A549 (cell line): ENCODE results near the gene HDLBP. TPM values are rescaled to one million over a fixed set of nuclear protein-coding genes. Genes with fewer than 3 reads are reported as not detected.

Experiments used
- ATAC-seq, 2 experiments: fragments of 200-7000 bp in 1 of 2; fragments of >200 bp in 1 of 2; cut with Nextera tagmentation in 1 of 2; cut with Tn5 transposase in 1 of 2; 3 replicates each; pipeline versions ENCODE4 v1.8.0 to v1.9.1; 2018 to 2020; ENCODE audit warnings: mild to moderate bottlenecking in 1 of 2, moderate library complexity in 1 of 2
- CTCF ChIA-PET: fragments of 300-600 bp; sonication (Branson Sonifier 250); formaldehyde crosslinking; extraction: SDS; loops from one replicate; lab custom pipeline; 2021; ENCODE audit warnings: antibody characterized with exemption, inconsistent platforms; lab: Yijun Ruan, JAX
- POLR2A ChIA-PET: fragments of 350-600 bp; formaldehyde crosslinking; extraction: SDS; loops from one replicate; lab custom pipeline; 2021; ENCODE audit warnings: antibody characterized with exemption, inconsistent platforms; lab: Yijun Ruan, JAX
- DNase-seq, 2 experiments: peaks; one replicate each; pipeline versions ENCODE4 v3.0.0 to v3.0.0-alpha.2; 2011 to 2016; ENCODE audit warnings: low read depth in 1 of 2, low spot score in 1 of 2
- FAIRE-seq: peaks from 2 replicates; lab custom pipeline; 2011; peaks lifted over from hg19 to GRCh38; lab: Jason Lieb, UNC
- H3K27ac ChIP-seq, 2 experiments: fragments of >200 bp; sonication (Bioruptor Twin); formaldehyde crosslinking; 3 replicates each; pipeline ENCODE4 v1.5.1; 2016 to 2017
- H3K4me1 ChIP-seq: fragments of >200 bp; sonication (Bioruptor Twin); formaldehyde crosslinking; 3 replicates; pipeline ENCODE4 v1.6.1; 2016
- H3K4me2 ChIP-seq: fragments of >200 bp; sonication (Bioruptor Twin); formaldehyde crosslinking; 3 replicates; pipeline ENCODE4 v1.6.1; 2016
- H3K4me3 ChIP-seq: fragments of >200 bp; sonication (Bioruptor Twin); formaldehyde crosslinking; 3 replicates; pipeline ENCODE4 v1.5.1; 2016
- H3K9me3 ChIP-seq: fragments of >200 bp; sonication (Bioruptor Twin); formaldehyde crosslinking; 3 replicates; pipeline ENCODE4 v1.6.1; 2016
- CEBPB ChIP-seq, 2 experiments: fragments of >200 bp in 1 of 2; sonication (Bioruptor Twin) in 1 of 2; formaldehyde crosslinking in 1 of 2; IDR thresholded peaks; 2 replicates each; pipeline ENCODE4 v1.6.1; 2012 to 2016
- CHD4 ChIP-seq: fragments of 200-600 bp; sonication (generic); IDR thresholded peaks from 2 replicates; pipeline ENCODE4 v1.6.1; 2016; ENCODE audit warnings: antibody characterized with exemption, mild to moderate bottlenecking, borderline replicate concordance
- E2F6 ChIP-seq: IDR thresholded peaks from 2 replicates; pipeline ENCODE4 v1.6.1; 2012; ENCODE audit warnings: low read depth, borderline replicate concordance
- FOSB ChIP-seq: fragments of 250-450 bp; sonication (Bioruptor Pico); IDR thresholded peaks from 2 replicates; pipeline ENCODE4 v1.5.0; 2020; ENCODE audit warnings: mild to moderate bottlenecking, moderate library complexity
- FOSL2 ChIP-seq, 2 experiments: fragments of 450-650 bp in 1 of 2; fragments of >200 bp in 1 of 2; sonication (Bioruptor Twin) in 1 of 2; formaldehyde crosslinking; IDR thresholded peaks; 2 replicates each; pipeline versions ENCODE4 v1.5.0 to v1.6.1; 2016 to 2020; ENCODE audit warnings: mild to moderate bottlenecking in 1 of 2, moderate library complexity in 1 of 2
- KDM5A ChIP-seq: fragments of 200-600 bp; sonication (generic); IDR thresholded peaks from 2 replicates; pipeline ENCODE4 v1.6.1; 2016; ENCODE audit warnings: antibody characterized with exemption, mild to moderate bottlenecking
- MAFK ChIP-seq: fragments of 450-650 bp; IDR thresholded peaks from 2 replicates; pipeline ENCODE4 v1.6.1; 2014; ENCODE audit not compliant: partially characterized antibody
- NFE2L2 ChIP-seq: fragments of 150-350 bp; conservative IDR thresholded peaks from 2 replicates; pipeline ENCODE4 v1.6.1; 2014; ENCODE audit warnings: low read length
- NPAS2 ChIP-seq: fragments of 250-450 bp; sonication (Bioruptor Pico); IDR thresholded peaks from 2 replicates; pipeline ENCODE4 v1.8.0; 2022; ENCODE audit warnings: mild to moderate bottlenecking, moderate library complexity, borderline replicate concordance
- REST ChIP-seq: fragments of 200-600 bp; sonication (generic); IDR thresholded peaks from 2 replicates; pipeline ENCODE4 v1.6.1; 2016; ENCODE audit warnings: antibody characterized with exemption, mild to moderate bottlenecking, moderate library complexity
- RNF2 ChIP-seq: fragments of 200-600 bp; sonication (generic); IDR thresholded peaks from 2 replicates; pipeline ENCODE4 v1.6.1; 2016; ENCODE audit warnings: low read depth, mild to moderate bottlenecking, antibody characterized with exemption, moderate library complexity, borderline replicate concordance
- ZFP36 ChIP-seq: fragments of 450-650 bp; IDR thresholded peaks from 2 replicates; pipeline ENCODE4 v1.6.1; 2014; ENCODE audit warnings: borderline replicate concordance; ENCODE audit not compliant: partially characterized antibody
- WGBS: methylation state at CpG from one replicate; pipeline ENCODE4 v1.1.6; 2017; ENCODE audit errors: missing lambda C conversion rate; 5-methylcytosine and 5-hydroxymethylcytosine counted together
- polyA plus RNA-seq, 4 experiments: library from polyadenylated mRNA; depleted of rRNA in 3 of 4; stranded (reverse); fragments of >200 nt; fragmentation: RNase III in 1 of 4; extraction: RNeasy Plus Mini Kit Qiagen cat#74134 plus additional on column Dnase treatment in 1 of 4; gene quantifications; 2 replicates in 3 of 4; 3 replicates in 1 of 4; pipeline ENCODE4 v1.2.3, GENCODE V29; 2011 to 2017

The HDLBP gene
- polyA plus RNA-seq, 2 of the 4 experiments (the other 2 are of a cell fraction) = 248 to 292 TPM

GRCh38 chr2:241182531-241183133 is 132.8 kb downstream of the HDLBP start:
- CTCF ChIA-PET = no interaction called here
- no peak overlapping the region for H3K4me3 ChIP-seq
- no peak for ATAC-seq
- TF ChIP-seq CEBPB (IDR thresholded peaks at IDR 0.05) (no peak), NFE2L2 (no peak), FOSB (CRISPR knock-in tag) (no peak), REST (no peak), FOSL2 (IDR thresholded peaks at IDR 0.05) (no peak), FOSL2 (CRISPR knock-in tag; IDR thresholded peaks at IDR 0.05) (no peak)
- TF ChIP-seq, all 56 proteins: peak for 0
- Histone ChIP-seq H3K27ac (no peak overlapping the region), H3K4me1 (no peaks in the 10 kb centered on the region), H3K4me2 (no peak overlapping the region), H3K9me3 (no peaks in the 10 kb centered on the region)
- POLR2A ChIA-PET = no interaction called here
- DNase-seq (no peak), FAIRE-seq (no peak)
- WGBS = 88% methylated on average over 28 of the region's 28 CpGs

GRCh38 chr2:241182126-241182525 is 133.3 kb downstream of the HDLBP start:
- 90% methylated on average over 3 of the region's 3 CpGs for WGBS
- Histone ChIP-seq H3K27ac (no peak overlapping the region), H3K4me2 (no peak overlapping the region), H3K4me3 (no peak overlapping the region), H3K4me1 (no peaks in the 10 kb centered on the region), H3K9me3 (no peaks in the 10 kb centered on the region)
- no peak for DNase-seq
- no peak for ATAC-seq
- ChIA-PET POLR2A (no interaction called here), CTCF (no interaction called here)
- FAIRE-seq = no peak
- TF ChIP-seq ZFP36 (no peak), CHD4 (no peak), KDM5A (no peak), RNF2 (no peak)

- CTCF ChIA-PET = interaction anchor here (0.8 to 0.9 kb wide), 2 partner anchors 41 to 1740 kb away, joined by 3 read pairs; no protein-coding TSS in a partner anchor
- no peak overlapping the region for H3K4me2 ChIP-seq
- peak; percentile 21 to 75; a peak in 4 of 6 replicates for ATAC-seq
- 89% methylated on average over 12 of the region's 12 CpGs for WGBS
- POLR2A ChIA-PET = no interaction called here
- no peak overlapping the region for H3K4me3 ChIP-seq
- peak in 1 of 2 experiments; percentile 34 for DNase-seq
- TF ChIP-seq MAFK (no peak), CHD4 (no peak)
- H3K27ac ChIP-seq = no peak overlapping the region
- H3K4me1 ChIP-seq = no peaks in the 10 kb centered on the region
- no peaks in the 10 kb centered on the region for H3K9me3 ChIP-seq
- FAIRE-seq = no peak
These were observed 135.0 kb downstream of the HDLBP start for GRCh38 chr2:241180495-241180894.

- ChIA-PET CTCF (interaction anchor here (0.6 to 0.9 kb wide), 2 partner anchors 33 to 1740 kb away, joined by 3 read pairs; no protein-coding TSS in a partner anchor), POLR2A (no interaction called here)
- H3K9me3 ChIP-seq = no peaks in the 10 kb centered on the region
- 89% methylated on average over 4 of the region's 4 CpGs for WGBS
- TF ChIP-seq NPAS2 (CRISPR knock-in tag) (no peak), E2F6 (no peak)
- no peaks in the 10 kb centered on the region for H3K4me1 ChIP-seq
- no peak overlapping the region for H3K4me3 ChIP-seq
- FAIRE-seq (no peak), ATAC-seq (no peak), DNase-seq (no peak)
- H3K4me2 ChIP-seq = no peak overlapping the region
- H3K27ac ChIP-seq = no peak overlapping the region
These were observed 135.6 kb downstream of the HDLBP start for GRCh38 chr2:241179899-241180298.
